HepG2 (cell line): ENCODE data around the gene SLC25A47. TPM values are rescaled to one million over a fixed set of nuclear protein-coding genes. Genes with fewer than 3 reads are reported as not detected.

Experiments used
- ARID5B ChIP-seq: IDR thresholded peaks from 2 replicates; pipeline ENCODE4 v1.4.0; 2020; ENCODE audit warnings: mild to moderate bottlenecking, missing genetic modification reagents
- ASH2L ChIP-seq: fragments of 300-600, 200-600 bp; sonication (generic); IDR thresholded peaks from 2 replicates; pipeline ENCODE4 v1.7.0; 2017; ENCODE audit warnings: low read depth, mild to moderate bottlenecking, moderate library complexity, mixed read lengths, low read length; ENCODE audit not compliant: insufficient read length
- ATF7-NPFF ChIP-seq: sonication (generic); formaldehyde crosslinking; IDR thresholded peaks from 2 replicates; pipeline ENCODE4 v1.8.1; 2023; ENCODE audit warnings: mild to moderate bottlenecking, low read depth, missing genetic modification reagents, moderate library complexity
- CEBPZ ChIP-seq: IDR thresholded peaks from 2 replicates; pipeline ENCODE4 v1.6.1; 2012; ENCODE audit warnings: low read length, improper control_type of control experiment
- CENPX ChIP-seq: sonication (generic); formaldehyde crosslinking; IDR thresholded peaks from 2 replicates; pipeline ENCODE4 v1.9.0; 2021; ENCODE audit warnings: mild to moderate bottlenecking, missing genetic modification reagents, moderate library complexity
- HOXD1 ChIP-seq: sonication (generic); formaldehyde crosslinking; IDR thresholded peaks from 2 replicates; pipeline ENCODE4 v1.5.0; 2020; ENCODE audit warnings: missing genetic modification reagents
- SNAPC2 ChIP-seq: sonication (generic); formaldehyde crosslinking; IDR thresholded peaks from 2 replicates; pipeline ENCODE4 v1.8.1; 2022; ENCODE audit warnings: mild to moderate bottlenecking, missing genetic modification reagents
- ZBTB42 ChIP-seq: sonication (generic); formaldehyde crosslinking; IDR thresholded peaks from 2 replicates; pipeline ENCODE4 v1.5.0; 2020; ENCODE audit warnings: mild to moderate bottlenecking, missing genetic modification reagents
- ZNF234 ChIP-seq: sonication (generic); formaldehyde crosslinking; conservative IDR thresholded peaks from 2 replicates; pipeline ENCODE4 v1.5.1; 2020; ENCODE audit warnings: mild to moderate bottlenecking, missing genetic modification reagents
- ZNF280D ChIP-seq: sonication (generic); formaldehyde crosslinking; IDR thresholded peaks from 2 replicates; pipeline ENCODE4 v1.5.1; 2020; ENCODE audit warnings: mild to moderate bottlenecking, missing genetic modification reagents
- ZNF3 ChIP-seq: IDR thresholded peaks from 2 replicates; pipeline ENCODE4 v1.7.0; 2017; ENCODE audit warnings: inconsistent platforms
- ZNF333 ChIP-seq: sonication (generic); formaldehyde crosslinking; IDR thresholded peaks from 2 replicates; pipeline ENCODE4 v1.4.0; 2020; ENCODE audit warnings: mild to moderate bottlenecking, missing genetic modification reagents, borderline replicate concordance
- ZNF530 ChIP-seq: sonication (generic); formaldehyde crosslinking; IDR thresholded peaks from 2 replicates; pipeline ENCODE4 v1.5.0; 2020; ENCODE audit warnings: low read depth, mild to moderate bottlenecking, missing genetic modification reagents
- ZNF550 ChIP-seq: sonication (generic); formaldehyde crosslinking; IDR thresholded peaks from 2 replicates; pipeline ENCODE4 v1.4.0; 2020; ENCODE audit warnings: mild to moderate bottlenecking, missing genetic modification reagents, borderline replicate concordance
- ZNF557 ChIP-seq: sonication (generic); formaldehyde crosslinking; IDR thresholded peaks from 2 replicates; pipeline ENCODE4 v1.4.0; 2020; ENCODE audit warnings: missing genetic modification reagents
- ZNF576 ChIP-seq: sonication (generic); formaldehyde crosslinking; IDR thresholded peaks from 2 replicates; pipeline ENCODE4 v1.4.0; 2020; ENCODE audit warnings: mild to moderate bottlenecking, missing genetic modification reagents
- ZNF597 ChIP-seq: sonication (generic); formaldehyde crosslinking; IDR thresholded peaks from 2 replicates; pipeline ENCODE4 v1.5.0; 2020; ENCODE audit warnings: missing genetic modification reagents
- polyA plus RNA-seq, 8 experiments: library from polyadenylated mRNA; depleted of rRNA in 3 of 8; stranded (reverse) in 7 of 8; unstranded in 1 of 8; fragments of >200 nt; fragmentation: Illumina TruSeq in 4 of 8; extraction: Trizol in 4 of 8; gene quantifications; 2 replicates each; pipeline versions ENCODE4 v1.2.1 to v1.2.3, GENCODE V29; 2011 to 2016; ENCODE audit warnings: low read depth in 4 of 8, missing spikeins in 1 of 8, mixed read lengths in 1 of 8; ENCODE audit not compliant: insufficient read depth in 1 of 8
- total RNA-seq, 5 experiments: library from RNA; depleted of rRNA; stranded (reverse); fragments of >200 nt; fragmentation: Illumina TruSeq; extraction: Trizol; gene quantifications; 2 replicates each; pipeline ENCODE4 v1.2.3, GENCODE V29; 2016; ENCODE audit warnings: low read depth in 1 of 5

SLC25A47 gene
- total and polyA plus RNA-seq, 2 of the 13 experiments (the other 11 are each of a cell fraction or from before 2014, with no cell fraction given) = 1.0 to 1.7 TPM

- TF ChIP-seq ZNF530 (CRISPR knock-in tag) (no peak), ZBTB42 (no peak), ATF7-NPFF (CRISPR knock-in tag) (no peak), CENPX (no peak), CEBPZ (no peak), ARID5B (no peak), ZNF576 (CRISPR knock-in tag) (no peak), ZNF234 (CRISPR knock-in tag) (no peak), ZNF557 (CRISPR knock-in tag) (no peak), ZNF550 (CRISPR knock-in tag) (no peak), ASH2L (peak; percentile 49), ZNF597 (CRISPR knock-in tag) (no peak), ZNF333 (CRISPR knock-in tag) (no peak), ZNF3 (CRISPR knock-in tag) (no peak), SNAPC2 (CRISPR knock-in tag) (no peak), ZNF280D (no peak), HOXD1 (CRISPR knock-in tag) (no peak)
These were observed 31.6 kb upstream of the SLC25A47 start (continued) for GRCh38 chr14:100291305-100292075.
